ENCODE data around the gene SOS1.

- TF ChIP-seq CTCF (conservative IDR thresholded peaks at IDR 0.05 in 1 of 2, IDR thresholded peaks at IDR 0.05 in 1 of 2; ENCODE audit: extremely low read depth in 1 of 2, insufficient read depth in 1 of 2, low read depth in 1 of 2, low read length in 2 of 2) (no peak), EZH2 (IDR thresholded peaks at IDR 0.05; ENCODE audit: borderline replicate concordance, low read length) (no peak)
Observed at GRCh38 chr2:39135690-39136259, 14.9 kb upstream of the SOS1 start.
